Measurements from ENCODE around the gene CERS1.

- TF ChIP-seq PRDM15 (CRISPR knock-in tag; IDR thresholded peaks at IDR 0.05) (no peak), CTCF (IDR thresholded peaks at IDR 0.05 in 2 of 3, conservative IDR thresholded peaks at IDR 0.05 in 1 of 3; ENCODE audit: control insufficient read depth in 2 of 3, extremely low read depth in 1 of 3, insufficient read depth in 1 of 3, low read depth in 3 of 3, low read length in 3 of 3) (no peak), NFYB (IDR thresholded peaks at IDR 0.05; ENCODE audit: insufficient read depth, low read depth, low read length) (no peak)
Observed at GRCh38 chr19:18833141-18833476, 62.8 kb downstream of the CERS1 start.
